CD4-positive, alpha-beta T cell treated with Interleukin-21 for 1 hour (primary cell): ENCODE results near the gene ECM2.

ENCODE experiments used
- DNase-seq: peaks from one replicate; pipeline ENCODE4 v3.0.0-alpha.2; 2020

Gene ECM2

GRCh38 chr9:92496396-92497176 is 39.2 kb downstream of the ECM2 start:
- DNase-seq, result no peak

- DNase-seq, result no peak
Measured at GRCh38 chr9:92494856-92495255, 40.9 kb downstream of the ECM2 start.

- no peak for DNase-seq
Measured at GRCh38 chr9:92493749-92494387, 41.9 kb downstream of the ECM2 start.

GRCh38 chr9:92492781-92493401 is 42.9 kb downstream of the ECM2 start:
- DNase-seq, result no peak

GRCh38 chr9:92488681-92489550 is 46.9 kb downstream of the ECM2 start:
- DNase-seq, result no peak

GRCh38 chr9:92486371-92486770 is 49.4 kb downstream of the ECM2 start:
- no peak for DNase-seq

GRCh38 chr9:92484563-92484962 is 51.2 kb downstream of the ECM2 start:
- DNase-seq, result no peak

GRCh38 chr9:92483627-92484545 is 51.9 kb downstream of the ECM2 start:
- DNase-seq, result no peak

- DNase-seq, result no peak
Measured at GRCh38 chr9:92482805-92483204, 53.0 kb downstream of the ECM2 start.

- no peak for DNase-seq
Measured at GRCh38 chr9:92482329-92482728, 53.5 kb downstream of the ECM2 start, which contains the start of gene ASPN. TSS of gene ASPN (minus strand) at chr9:92482506.

- no peak for DNase-seq
Measured at GRCh38 chr9:92480986-92481633, 54.7 kb downstream of the ECM2 start.

- DNase-seq, result no peak
Measured at GRCh38 chr9:92480291-92480771, 55.5 kb downstream of the ECM2 start.

- no peak for DNase-seq
Measured at GRCh38 chr9:92479346-92479745, 56.4 kb downstream of the ECM2 start.

- DNase-seq, result no peak
Measured at GRCh38 chr9:92478783-92479182, 57.0 kb downstream of the ECM2 start.

GRCh38 chr9:92476962-92477361 is 58.8 kb downstream of the ECM2 start:
- DNase-seq, result no peak

- no peak for DNase-seq
Measured at GRCh38 chr9:92474587-92474986, 61.2 kb downstream of the ECM2 start.

- DNase-seq, result no peak
Measured at GRCh38 chr9:92468206-92468605, 67.6 kb downstream of the ECM2 start.

GRCh38 chr9:92467511-92467910 is 68.3 kb downstream of the ECM2 start:
- DNase-seq, result no peak

GRCh38 chr9:92467041-92467440 is 68.7 kb downstream of the ECM2 start:
- no peak for DNase-seq

- no peak for DNase-seq
Measured at GRCh38 chr9:92463984-92464383, 71.8 kb downstream of the ECM2 start.

- DNase-seq, result no peak
Measured at GRCh38 chr9:92463387-92463786, 72.4 kb downstream of the ECM2 start.
